BJ (cell line): ENCODE measurements around the gene SLC25A27. TPM values are rescaled to one million over a fixed set of nuclear protein-coding genes. Genes with fewer than 3 reads are reported as not detected.
A peak's percentile ranks its signal among the peaks of the same experiment; 100 is the strongest.

Experiments used
- CTCF ChIA-PET: fragments of 350-600 bp; formaldehyde crosslinking; extraction: SDS; loops from one replicate; lab custom pipeline; 2021; ENCODE audit warnings: antibody characterized with exemption, inconsistent platforms; lab: Yijun Ruan, JAX
- POLR2A ChIA-PET: fragments of 300-600 bp; sonication (Branson Sonifier 250); formaldehyde crosslinking; extraction: SDS; loops from one replicate; lab custom pipeline; 2021; ENCODE audit warnings: antibody characterized with exemption; lab: Charles Lee
- DNase-seq: peaks from one replicate; pipeline ENCODE4 v3.0.0-alpha.2; 2011; ENCODE audit warnings: low read depth
- H3K27me3 ChIP-seq: 2 replicates; pipeline ENCODE4 v1.6.0; 2011; ENCODE audit warnings: low read length; ENCODE audit not compliant: control insufficient read depth, insufficient read depth
- H3K36me3 ChIP-seq: 2 replicates; pipeline ENCODE4 v1.5.1; 2011; ENCODE audit warnings: low read length; ENCODE audit not compliant: control insufficient read depth, insufficient read depth
- H3K4me3 ChIP-seq: 2 replicates; pipeline ENCODE4 v1.5.1; 2011; ENCODE audit warnings: low read depth, mild to moderate bottlenecking, control low read depth, low read length
- CTCF ChIP-seq: IDR thresholded peaks from 2 replicates; pipeline ENCODE4 v1.5.1; 2011; ENCODE audit warnings: low read depth, mild to moderate bottlenecking, control low read depth, inconsistent platforms, low read length, moderate library complexity; ENCODE audit not compliant: insufficient read depth
- polyA plus RNA-seq: library from polyadenylated mRNA; depleted of rRNA; stranded (reverse); fragments of >200 nt; gene quantifications from 2 replicates; pipeline ENCODE4 v1.2.3, GENCODE V29; 2011

Gene SLC25A27
- polyA plus RNA-seq, 1 experiment: 1.6 TPM

- ChIA-PET CTCF (no interaction called here), POLR2A (no interaction called here)
- no peak for DNase-seq
- TF ChIP-seq CTCF: no peak
- Histone ChIP-seq H3K4me3 (no peak overlapping the region), H3K36me3 (no peaks in the 10 kb centered on the region), H3K27me3 (peaks cover 3% of the 10 kb centered on the region; the same call in 1 of the 2 replicates)
Observed at GRCh38 chr6:46648869-46649492, 3.8 kb upstream of the SLC25A27 start.

- peaks cover 3% of the 10 kb centered on the region; the same call in 1 of the 2 replicates for H3K27me3 ChIP-seq
- TF ChIP-seq CTCF: no peak
- H3K4me3 ChIP-seq: no peak overlapping the region
- H3K36me3 ChIP-seq: no peaks in the 10 kb centered on the region
- no peak for DNase-seq
- POLR2A ChIA-PET: no interaction called here
- CTCF ChIA-PET: no interaction called here
Observed at GRCh38 chr6:46651006-46651405, 1.8 kb upstream of the SLC25A27 start.

GRCh38 chr6:46651816-46652215 is 959 bp upstream of the SLC25A27 start:
- DNase-seq: no peak
- no peak for TF ChIP-seq CTCF
- CTCF ChIA-PET: no interaction called here

GRCh38 chr6:46652232-46652602 is 558 bp upstream of the SLC25A27 start:
- peak overlapping the region; percentile 88 for H3K4me3 ChIP-seq
- no peaks in the 10 kb centered on the region for H3K36me3 ChIP-seq
- DNase-seq: no peak
- CTCF ChIA-PET: no interaction called here
- POLR2A ChIA-PET: no interaction called here
- TF ChIP-seq CTCF: no peak
- peaks cover 3% of the 10 kb centered on the region; the same call in 1 of the 2 replicates for H3K27me3 ChIP-seq

More at GRCh38 chr6:46651816-46652215, 959 bp upstream of the SLC25A27 start:
- Histone ChIP-seq H3K4me3 (no peak overlapping the region), H3K27me3 (peaks cover 3% of the 10 kb centered on the region; the same call in 1 of the 2 replicates), H3K36me3 (no peaks in the 10 kb centered on the region)
- POLR2A ChIA-PET: no interaction called here

- DNase-seq: no peak
- no peak for TF ChIP-seq CTCF
- ChIA-PET CTCF (no interaction called here), POLR2A (no interaction called here)
- peak overlapping the region; percentile 88 for H3K4me3 ChIP-seq
- peaks cover 3% of the 10 kb centered on the region; the same call in 1 of the 2 replicates for H3K27me3 ChIP-seq
- H3K36me3 ChIP-seq: no peaks in the 10 kb centered on the region
Observed at GRCh38 chr6:46653439-46654195, 842 bp downstream of the SLC25A27 start.
